CD4-positive, alpha-beta T cell (primary cell): ENCODE data around the gene CC2D2A. TPM values are rescaled to one million over a fixed set of nuclear protein-coding genes. Genes with fewer than 3 reads are reported as not detected.

Experiments used
- ATAC-seq: fragments of 200-7000 bp; cut with Tn5 transposase; one replicate; pipeline ENCODE4 v1.10.0; 2022; ENCODE audit warnings: mild to moderate bottlenecking; ENCODE audit not compliant: poor library complexity
- CTCF ChIA-PET: fragments of 350-600 bp; sonication (Branson Sonifier 250); formaldehyde crosslinking; loops from one replicate; lab custom pipeline; 2021; ENCODE audit warnings: antibody characterized with exemption, inconsistent platforms; lab: Charles Lee
- POLR2A ChIA-PET: fragments of 350-600 bp; sonication (Branson Sonifier 250); formaldehyde crosslinking; loops from one replicate; lab custom pipeline; 2021; ENCODE audit warnings: antibody characterized with exemption, inconsistent platforms; lab: Charles Lee
- DNase-seq, 14 experiments: peaks; one replicate each; pipeline ENCODE4 v3.0.0-alpha.2; 2013 to 2020; ENCODE audit warnings: mixed read lengths in 2 of 14
- H3K27ac ChIP-seq, 2 donors: one replicate each; pipeline versions ENCODE4 v1.5.1 to v1.7.0; 2013; ENCODE audit warnings: low read length in 2 of 2, low read depth in 1 of 2, mild to moderate bottlenecking in 1 of 2
- H3K27me3 ChIP-seq, 2 experiments: 1 replicate in 1 of 2; 2 replicates in 1 of 2; pipeline versions ENCODE4 v1.6.1 to v1.7.0; 2013; ENCODE audit warnings: low read length in 2 of 2, control low read depth in 1 of 2, mild to moderate bottlenecking in 1 of 2, moderate library complexity in 1 of 2; ENCODE audit not compliant: insufficient read depth in 2 of 2, control insufficient read depth in 1 of 2
- H3K36me3 ChIP-seq: one replicate; pipeline ENCODE4 v1.6.1; 2013; ENCODE audit warnings: low read length, control low read depth; ENCODE audit not compliant: insufficient read depth
- H3K4me1 ChIP-seq: one replicate; pipeline ENCODE4 v1.6.1; 2013; ENCODE audit warnings: low read length, control low read depth; ENCODE audit not compliant: insufficient read depth
- H3K4me3 ChIP-seq: one replicate; pipeline ENCODE4 v1.5.1; 2013; ENCODE audit warnings: mild to moderate bottlenecking, low read length, moderate library complexity
- H3K9me3 ChIP-seq, 2 experiments: 1 replicate in 1 of 2; 2 replicates in 1 of 2; pipeline versions ENCODE4 v1.6.1 to v1.7.0; 2013; ENCODE audit warnings: low read length in 2 of 2, mild to moderate bottlenecking in 2 of 2, control low read depth in 1 of 2, moderate library complexity in 1 of 2; ENCODE audit not compliant: control insufficient read depth in 1 of 2, insufficient read depth in 1 of 2
- H3K27ac Mint-ChIP-seq: one replicate; pipeline ENCODE4 v1.8.0; 2020; ENCODE audit warnings: mixed read lengths
- H3K27me3 Mint-ChIP-seq: one replicate; pipeline ENCODE4 v1.8.0; 2021; ENCODE audit warnings: mixed read lengths
- H3K36me3 Mint-ChIP-seq: one replicate; pipeline ENCODE4 v1.8.0; 2021; ENCODE audit warnings: low read depth, mixed read lengths
- H3K4me1 Mint-ChIP-seq: one replicate; pipeline ENCODE4 v1.8.0; 2021; ENCODE audit warnings: low read depth, mixed read lengths
- H3K4me3 Mint-ChIP-seq: one replicate; pipeline ENCODE4 v1.8.0; 2020; ENCODE audit warnings: mild to moderate bottlenecking, mixed read lengths
- H3K9me3 Mint-ChIP-seq: one replicate; pipeline ENCODE4 v1.8.0; 2020; ENCODE audit warnings: mixed read lengths
- intact Hi-C, 2 experiments: fragments of 100-400 bp; cut with DNase I in 1 of 2; cut with micrococcal nuclease in 1 of 2; formaldehyde crosslinking; loops; one replicate each; pipeline versions ENCODE4 v1.15.1 to v1.9.0; 2023 to 2025; cut with DNase I, micrococcal nuclease
- total RNA-seq, 174 experiments: library from RNA in 2 of 174; stranded (reverse) in 2 of 174; gene quantifications; one replicate each; pipeline ENCODE4 v1.2.3 and lab custom pipeline; 2021 to 2026
- TF ChIP-seq, protein P1 (sequence below): fragments of 200-600 bp; IDR thresholded peaks from one replicate; pipeline ENCODE4 v1.8.0; 2022; ENCODE audit warnings: antibody characterized with exemption, mild to moderate bottlenecking

CC2D2A gene
- total RNA-seq, 2 experiments from 2014 or later = not detected

DNA sequence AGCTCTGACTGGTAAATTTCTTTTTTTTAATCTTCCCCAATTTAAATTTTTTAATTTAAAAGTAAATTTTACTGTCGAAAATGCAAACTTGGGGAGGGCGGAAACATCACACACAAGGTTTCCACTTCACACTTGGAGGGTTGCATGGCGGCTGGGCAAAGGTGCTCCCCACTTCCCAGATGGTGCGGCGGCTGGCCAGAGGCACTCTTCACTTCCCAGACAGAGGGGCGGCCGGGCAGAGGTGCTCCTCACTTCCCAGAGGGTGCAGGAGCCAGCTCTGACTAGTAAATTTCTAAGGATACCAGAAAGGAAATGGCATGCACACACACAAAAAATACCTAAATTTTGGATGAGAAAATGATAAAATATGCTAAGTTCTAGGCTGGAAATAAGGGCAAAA lies 25.4 kb upstream of the CC2D2A start:
- H3K36me3 ChIP-seq = no peaks in the 10 kb centered on the region
- peaks cover 12% of the 10 kb centered on the region for H3K4me1 Mint-ChIP-seq
- TF ChIP-seq, protein P1, sequence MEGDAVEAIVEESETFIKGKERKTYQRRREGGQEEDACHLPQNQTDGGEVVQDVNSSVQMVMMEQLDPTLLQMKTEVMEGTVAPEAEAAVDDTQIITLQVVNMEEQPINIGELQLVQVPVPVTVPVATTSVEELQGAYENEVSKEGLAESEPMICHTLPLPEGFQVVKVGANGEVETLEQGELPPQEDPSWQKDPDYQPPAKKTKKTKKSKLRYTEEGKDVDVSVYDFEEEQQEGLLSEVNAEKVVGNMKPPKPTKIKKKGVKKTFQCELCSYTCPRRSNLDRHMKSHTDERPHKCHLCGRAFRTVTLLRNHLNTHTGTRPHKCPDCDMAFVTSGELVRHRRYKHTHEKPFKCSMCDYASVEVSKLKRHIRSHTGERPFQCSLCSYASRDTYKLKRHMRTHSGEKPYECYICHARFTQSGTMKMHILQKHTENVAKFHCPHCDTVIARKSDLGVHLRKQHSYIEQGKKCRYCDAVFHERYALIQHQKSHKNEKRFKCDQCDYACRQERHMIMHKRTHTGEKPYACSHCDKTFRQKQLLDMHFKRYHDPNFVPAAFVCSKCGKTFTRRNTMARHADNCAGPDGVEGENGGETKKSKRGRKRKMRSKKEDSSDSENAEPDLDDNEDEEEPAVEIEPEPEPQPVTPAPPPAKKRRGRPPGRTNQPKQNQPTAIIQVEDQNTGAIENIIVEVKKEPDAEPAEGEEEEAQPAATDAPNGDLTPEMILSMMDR = no peak
- H3K4me3 Mint-ChIP-seq = no peak overlapping the region
- H3K36me3 Mint-ChIP-seq = no peaks in the 10 kb centered on the region
- no peaks in the 10 kb centered on the region for H3K27me3 Mint-ChIP-seq
- no peak overlapping the region for H3K27ac ChIP-seq
- H3K9me3 ChIP-seq = no peaks in the 10 kb centered on the region
- CTCF ChIA-PET = interaction anchor here (1.2 kb wide), 1 partner anchor 13 kb away, joined by 3 read pairs; no protein-coding TSS in a partner anchor
- no peaks in the 10 kb centered on the region for H3K27me3 ChIP-seq
- H3K9me3 Mint-ChIP-seq = no peaks in the 10 kb centered on the region
- POLR2A ChIA-PET = no interaction called here
- ATAC-seq (no peak), DNase-seq (no peak)
- H3K27ac Mint-ChIP-seq = peak overlapping the region; percentile 47
- no peak overlapping the region for H3K4me3 ChIP-seq
- H3K4me1 ChIP-seq = no peaks in the 10 kb centered on the region
- intact Hi-C loops = no loop called here

DNA sequence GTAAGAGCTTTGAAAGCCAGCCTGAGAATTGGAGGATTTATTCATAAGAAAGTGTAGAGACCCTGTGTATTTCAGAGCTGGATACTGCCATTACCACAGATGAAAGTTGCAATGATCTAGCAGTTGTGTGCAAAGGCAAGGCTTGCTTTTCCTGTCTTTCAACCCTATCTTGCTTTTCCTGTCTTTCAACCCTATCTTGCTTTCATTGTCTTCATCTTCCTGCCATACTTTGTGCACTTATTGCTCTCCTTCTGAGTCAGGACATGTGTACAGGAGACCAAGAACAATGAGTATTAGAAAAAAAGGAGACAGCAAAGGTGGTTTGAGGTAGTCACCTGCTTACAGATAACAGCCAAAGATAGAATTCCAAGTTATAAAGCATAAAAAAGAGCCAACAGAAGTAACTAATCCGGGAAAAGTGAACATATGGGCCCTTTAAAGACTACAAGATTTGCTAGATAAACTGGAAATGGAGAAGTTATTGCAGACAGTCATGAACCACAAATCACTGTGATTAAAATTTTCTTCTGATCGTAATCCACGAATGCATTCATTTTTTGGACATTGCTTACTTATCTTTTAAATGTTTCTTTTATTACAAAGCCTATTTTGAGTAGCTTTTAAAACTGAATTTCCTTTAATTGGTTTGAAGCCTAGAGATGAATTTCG lies 24.7 kb upstream of the CC2D2A start:
- no peaks in the 10 kb centered on the region for H3K27me3 Mint-ChIP-seq
- no peaks in the 10 kb centered on the region for H3K9me3 Mint-ChIP-seq
- no peaks in the 10 kb centered on the region for H3K9me3 ChIP-seq
- H3K4me1 ChIP-seq = no peaks in the 10 kb centered on the region
- H3K27me3 ChIP-seq = no peaks in the 10 kb centered on the region
- ATAC-seq (no peak), DNase-seq (no peak)
- ChIA-PET CTCF (interaction anchor here (1.2 kb wide), 1 partner anchor 13 kb away, joined by 3 read pairs; no protein-coding TSS in a partner anchor), POLR2A (no interaction called here)
- H3K36me3 ChIP-seq = no peaks in the 10 kb centered on the region
- TF ChIP-seq, protein P1 = no peak
- H3K4me3 Mint-ChIP-seq = no peak overlapping the region
- intact Hi-C loops = no loop called here
- no peak overlapping the region for H3K4me3 ChIP-seq
- H3K27ac ChIP-seq = no peak overlapping the region
- H3K4me1 Mint-ChIP-seq = peaks cover 12% of the 10 kb centered on the region
- H3K27ac Mint-ChIP-seq = peak overlapping the region; percentile 47
- no peaks in the 10 kb centered on the region for H3K36me3 Mint-ChIP-seq

GRCh38 chr4:15451181-15451865 lies 18.4 kb upstream of the CC2D2A start:
- H3K27ac Mint-ChIP-seq = no peak overlapping the region
- no peaks in the 10 kb centered on the region for H3K36me3 ChIP-seq
- CTCF ChIA-PET = no interaction called here

More at GRCh38 chr4:15451181-15451865, 18.4 kb upstream of the CC2D2A start:
- ATAC-seq = no peak
- no peaks in the 10 kb centered on the region for H3K9me3 Mint-ChIP-seq
- intact Hi-C loops = loop anchor here in 1 of 2 experiments (10.0 kb wide), 1 partner anchor 697 kb away; no protein-coding TSS in a partner anchor
- no peaks in the 10 kb centered on the region for H3K27me3 Mint-ChIP-seq
- no peaks in the 10 kb centered on the region for H3K36me3 Mint-ChIP-seq
- no peak overlapping the region for H3K4me3 ChIP-seq
- no peak overlapping the region for H3K4me3 Mint-ChIP-seq
- peak in 1 of 14 experiments; percentile 11 for DNase-seq
- no peaks in the 10 kb centered on the region for H3K27me3 ChIP-seq
- H3K9me3 ChIP-seq = no peaks in the 10 kb centered on the region
- POLR2A ChIA-PET = no interaction called here
- no peaks in the 10 kb centered on the region for H3K4me1 Mint-ChIP-seq
- TF ChIP-seq, protein P1 = no peak
- no peak overlapping the region for H3K27ac ChIP-seq
- H3K4me1 ChIP-seq = no peaks in the 10 kb centered on the region
